Measurements from ENCODE around the gene NBR1.
"Not testable (repeated sequence)": the region's sequence is repeated elsewhere in the genome, so short reads cannot be mapped to it uniquely, and the experiment has no call there.

DNA sequence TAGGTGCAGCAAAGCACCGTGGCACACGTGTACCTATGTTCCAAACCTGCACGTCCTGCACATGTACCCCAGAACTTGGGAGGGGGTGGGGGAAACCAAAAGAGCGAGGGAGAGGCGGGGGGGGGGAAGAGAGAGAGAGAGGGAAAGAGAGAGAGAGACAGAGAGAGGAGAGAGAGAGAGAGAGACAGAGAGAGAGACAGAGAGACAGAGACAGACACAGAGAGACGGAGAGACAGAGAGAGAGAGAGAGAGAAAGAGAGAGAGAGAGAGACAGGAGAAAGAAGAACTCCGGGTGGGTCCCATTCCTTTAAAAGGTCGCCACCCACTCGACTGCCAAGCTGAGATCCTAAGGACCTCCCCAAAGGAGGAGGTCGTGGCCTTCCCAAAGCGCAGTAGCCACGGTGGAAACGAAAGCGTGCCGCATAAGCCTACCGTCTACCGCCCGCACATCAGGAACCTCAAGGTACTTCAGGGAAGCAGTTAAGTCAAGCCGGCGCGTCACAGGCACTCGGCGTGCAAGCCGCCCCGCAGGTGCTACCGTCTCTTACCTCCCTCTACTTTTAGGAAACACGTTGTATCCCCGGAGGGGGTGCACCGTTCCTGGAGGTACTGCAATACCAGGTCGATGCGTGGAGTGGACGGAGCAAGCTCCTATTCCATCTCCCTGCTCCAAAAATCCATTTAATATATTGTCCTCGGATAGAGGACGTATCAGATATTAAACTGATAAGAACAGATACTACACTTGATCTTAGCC lies 69.8 kb downstream of the NBR1 start:
- TF ChIP-seq, protein P1, sequence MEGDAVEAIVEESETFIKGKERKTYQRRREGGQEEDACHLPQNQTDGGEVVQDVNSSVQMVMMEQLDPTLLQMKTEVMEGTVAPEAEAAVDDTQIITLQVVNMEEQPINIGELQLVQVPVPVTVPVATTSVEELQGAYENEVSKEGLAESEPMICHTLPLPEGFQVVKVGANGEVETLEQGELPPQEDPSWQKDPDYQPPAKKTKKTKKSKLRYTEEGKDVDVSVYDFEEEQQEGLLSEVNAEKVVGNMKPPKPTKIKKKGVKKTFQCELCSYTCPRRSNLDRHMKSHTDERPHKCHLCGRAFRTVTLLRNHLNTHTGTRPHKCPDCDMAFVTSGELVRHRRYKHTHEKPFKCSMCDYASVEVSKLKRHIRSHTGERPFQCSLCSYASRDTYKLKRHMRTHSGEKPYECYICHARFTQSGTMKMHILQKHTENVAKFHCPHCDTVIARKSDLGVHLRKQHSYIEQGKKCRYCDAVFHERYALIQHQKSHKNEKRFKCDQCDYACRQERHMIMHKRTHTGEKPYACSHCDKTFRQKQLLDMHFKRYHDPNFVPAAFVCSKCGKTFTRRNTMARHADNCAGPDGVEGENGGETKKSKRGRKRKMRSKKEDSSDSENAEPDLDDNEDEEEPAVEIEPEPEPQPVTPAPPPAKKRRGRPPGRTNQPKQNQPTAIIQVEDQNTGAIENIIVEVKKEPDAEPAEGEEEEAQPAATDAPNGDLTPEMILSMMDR (tag by site-specific recombination; IDR thresholded peaks at IDR 0.05): not testable (repeated sequence)
- not testable (repeated sequence) for TF ChIP-seq YY1 (tag by site-specific recombination; IDR thresholded peaks at IDR 0.05); ZNF248 (tag by site-specific recombination; IDR thresholded peaks at IDR 0.05); ZNF433 (tag by site-specific recombination; IDR thresholded peaks at IDR 0.05; ENCODE audit: low read depth); ZFP3 (tag by site-specific recombination; IDR thresholded peaks at IDR 0.05; ENCODE audit: low read depth); GFI1B (tag by site-specific recombination; IDR thresholded peaks at IDR 0.05); BCL11B (tag by site-specific recombination; IDR thresholded peaks at IDR 0.05; ENCODE audit: low read depth); ZEB2 (tag by site-specific recombination; IDR thresholded peaks at IDR 0.05); SP2 (tag by site-specific recombination; IDR thresholded peaks at IDR 0.05)
- TF ChIP-seq, protein P2, sequence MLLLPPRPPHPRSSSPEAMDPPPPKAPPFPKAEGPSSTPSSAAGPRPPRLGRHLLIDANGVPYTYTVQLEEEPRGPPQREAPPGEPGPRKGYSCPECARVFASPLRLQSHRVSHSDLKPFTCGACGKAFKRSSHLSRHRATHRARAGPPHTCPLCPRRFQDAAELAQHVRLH (tag by site-specific recombination; IDR thresholded peaks at IDR 0.05): not testable (repeated sequence)

All from HEK293 (cell line).